CD8-positive, alpha-beta memory T cell (primary cell): Measurements from ENCODE around the gene GK. TPM values are rescaled to one million over a fixed set of nuclear protein-coding genes. Genes with fewer than 3 reads are reported as not detected.
"Not testable (repeated sequence)": the region's sequence is repeated elsewhere in the genome, so short reads cannot be mapped to it uniquely, and the experiment has no call there.

Source experiments
- CTCF ChIA-PET: fragments of 350-600 bp; sonication (Branson Sonifier 250); formaldehyde crosslinking; loops from one replicate; lab custom pipeline; 2021; ENCODE audit warnings: antibody characterized with exemption; lab: Charles Lee
- POLR2A ChIA-PET: fragments of 350-600 bp; sonication (Branson Sonifier 250); formaldehyde crosslinking; loops from one replicate; lab custom pipeline; 2021; ENCODE audit warnings: antibody characterized with exemption; lab: Charles Lee
- DNase-seq, 5 donors: peaks; one replicate each; pipeline versions ENCODE4 v3.0.0 to v3.0.0-alpha.2; 2020 to 2022; ENCODE audit warnings: mixed read lengths in 1 of 5
- H3K27ac ChIP-seq: one replicate; pipeline ENCODE4 v1.7.0; 2013; ENCODE audit warnings: low read depth, mild to moderate bottlenecking, low read length, moderate library complexity
- H3K27me3 ChIP-seq: 2 replicates; pipeline ENCODE4 v1.7.0; 2013; ENCODE audit warnings: low read length, mild to moderate bottlenecking; ENCODE audit not compliant: insufficient read depth, poor library complexity, severe bottlenecking
- H3K36me3 ChIP-seq: 2 replicates; pipeline ENCODE4 v1.7.0; 2013; ENCODE audit warnings: mild to moderate bottlenecking, low read length, moderate library complexity; ENCODE audit not compliant: insufficient read depth
- H3K4me1 ChIP-seq: 2 replicates; pipeline ENCODE4 v1.7.0; 2013; ENCODE audit warnings: mild to moderate bottlenecking, low read length, moderate library complexity; ENCODE audit not compliant: insufficient read depth
- H3K4me3 ChIP-seq: 2 replicates; pipeline ENCODE4 v1.7.0; 2013; ENCODE audit warnings: mild to moderate bottlenecking, low read length
- H3K9me3 ChIP-seq: 2 replicates; pipeline ENCODE4 v1.7.0; 2013; ENCODE audit warnings: mild to moderate bottlenecking, low read length
- H3K27ac Mint-ChIP-seq, 8 donors: one replicate each; pipeline ENCODE4 v1.8.0; 2020 to 2021; ENCODE audit warnings: mixed read lengths in 8 of 8, mild to moderate bottlenecking in 6 of 8, inconsistent platforms in 3 of 8, moderate library complexity in 3 of 8
- H3K27me3 Mint-ChIP-seq, 2 donors: one replicate each; pipeline ENCODE4 v1.8.0; 2020 to 2021; ENCODE audit warnings: mixed read lengths in 2 of 2, mild to moderate bottlenecking in 1 of 2, moderate library complexity in 1 of 2
- H3K36me3 Mint-ChIP-seq, 3 donors: one replicate each; pipeline ENCODE4 v1.8.0; 2020 to 2021; ENCODE audit warnings: mixed read lengths in 3 of 3, inconsistent platforms in 1 of 3, mild to moderate bottlenecking in 1 of 3
- H3K4me1 Mint-ChIP-seq, 3 donors: one replicate each; pipeline ENCODE4 v1.8.0; 2020 to 2021; ENCODE audit warnings: mixed read lengths in 3 of 3, inconsistent platforms in 1 of 3, mild to moderate bottlenecking in 1 of 3
- H3K4me3 Mint-ChIP-seq, 7 donors: one replicate each; pipeline ENCODE4 v1.8.0; 2020 to 2021; ENCODE audit warnings: mixed read lengths in 7 of 7, mild to moderate bottlenecking in 6 of 7, moderate library complexity in 4 of 7, inconsistent platforms in 2 of 7
- H3K9me3 Mint-ChIP-seq, 5 donors: one replicate each; pipeline ENCODE4 v1.8.0; 2020 to 2022; ENCODE audit warnings: mixed read lengths in 5 of 5, mild to moderate bottlenecking in 3 of 5, moderate library complexity in 2 of 5, inconsistent platforms in 1 of 5
- polyA plus RNA-seq: library from polyadenylated mRNA; unstranded; fragments of 300-500 nt; fragmentation: Illumina TruSeq; gene quantifications from one replicate; pipeline ENCODE4 v1.2.3, GENCODE V29; 2021
- total RNA-seq, 2 experiments: library from RNA; stranded (reverse); gene quantifications; one replicate each; pipeline ENCODE4 v1.2.3, GENCODE V29; 2021

Gene GK
- total and polyA plus RNA-seq, 3 experiments from 2014 or later, result 3.8 to 26.4 (median 24.9) TPM

DNA sequence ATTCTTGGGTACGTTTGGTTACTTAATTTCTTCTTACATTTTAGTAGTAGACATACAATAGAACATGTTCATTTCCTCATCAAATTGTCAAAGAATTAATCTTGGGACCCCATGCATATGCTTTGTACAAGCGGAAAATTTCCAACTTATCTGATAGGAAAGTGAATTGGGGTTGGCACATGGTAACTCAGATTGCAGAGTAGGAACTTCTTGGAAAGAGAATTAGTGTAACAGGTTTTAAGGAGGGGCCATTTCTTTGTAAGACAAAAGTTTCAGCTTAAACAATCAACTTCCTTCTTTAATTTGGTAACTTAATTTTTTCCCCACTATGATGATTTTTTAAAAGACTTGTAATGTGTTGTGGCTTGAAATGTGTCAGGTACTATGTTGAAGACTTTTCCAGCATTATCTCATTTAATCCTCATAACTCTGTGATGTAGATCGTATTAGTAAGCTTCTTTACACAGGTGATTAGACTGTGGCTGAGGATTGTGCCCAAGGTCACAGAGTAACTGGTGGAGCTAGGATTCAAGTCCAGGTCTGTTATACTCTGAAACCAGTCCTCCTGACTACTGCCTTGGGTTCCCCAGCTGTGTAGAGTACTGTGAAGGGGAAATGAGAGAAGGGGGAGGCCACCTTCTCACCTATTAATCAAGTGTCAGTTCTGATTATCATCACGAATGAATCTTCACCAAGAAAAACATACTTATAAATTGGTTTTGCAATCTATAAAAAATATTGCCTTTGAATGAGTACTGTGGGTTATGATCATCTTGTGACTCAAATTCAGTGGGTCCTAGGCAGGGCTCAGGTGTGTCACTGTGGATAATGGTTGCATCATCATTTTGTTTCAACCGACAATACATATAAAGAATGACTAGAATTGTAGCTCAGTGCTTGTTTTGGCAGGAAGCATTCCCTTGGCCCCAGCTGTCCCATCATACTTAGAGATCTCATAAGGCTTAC lies 4.3 kb downstream of the GK start:
- H3K4me3 ChIP-seq, result no peak overlapping the region
- Mint-ChIP-seq H3K9me3 (no peaks in the 10 kb centered on the region), H3K27ac (peak overlapping the region in 2 of 8 donors; percentile 14 to 60), H3K4me3 (no peak overlapping the region), H3K36me3 (peaks cover 0 to 3% (median 0%) of the 10 kb centered on the region in 3 donors), H3K4me1 (peaks cover 5 to 13% (median 13%) of the 10 kb centered on the region in 3 donors), H3K27me3 (no peaks in the 10 kb centered on the region)
- no peak for DNase-seq
- ChIA-PET CTCF (no interaction called here), POLR2A (no interaction called here)
- no peak overlapping the region for H3K27ac ChIP-seq
- no peaks in the 10 kb centered on the region for H3K9me3 ChIP-seq
- H3K27me3 ChIP-seq, result no peaks in the 10 kb centered on the region
- H3K4me1 ChIP-seq, result no peaks in the 10 kb centered on the region
- H3K36me3 ChIP-seq, result no peaks in the 10 kb centered on the region

DNA sequence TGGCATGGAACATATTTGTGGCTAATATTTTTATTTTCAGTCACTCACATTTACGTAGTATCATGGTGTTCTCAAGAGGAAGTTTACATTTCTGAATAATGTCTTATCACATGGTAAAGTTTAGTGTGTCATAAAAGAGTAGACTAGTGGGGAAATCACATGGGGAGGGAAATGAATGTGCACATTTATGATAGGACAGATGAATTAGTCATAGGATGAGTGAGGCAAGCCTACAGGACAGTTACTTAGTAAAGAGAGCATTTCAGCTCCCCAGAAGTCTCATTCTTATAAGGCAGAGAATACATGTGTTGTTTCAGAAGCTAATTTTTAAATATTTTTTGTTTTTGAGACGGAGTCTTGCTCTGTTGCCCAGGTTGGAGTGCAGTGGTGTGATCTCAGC lies 6.2 kb downstream of the GK start:
- Histone ChIP-seq H3K36me3 (no peaks in the 10 kb centered on the region), H3K9me3 (no peaks in the 10 kb centered on the region), H3K4me3 (no peak overlapping the region), H3K27ac (no peak overlapping the region), H3K27me3 (no peaks in the 10 kb centered on the region), H3K4me1 (no peaks in the 10 kb centered on the region)
- Mint-ChIP-seq H3K4me3 (no peak overlapping the region), H3K9me3 (no peaks in the 10 kb centered on the region), H3K27me3 (no peaks in the 10 kb centered on the region), H3K27ac (peak overlapping the region in 2 of 8 donors; percentile 5 to 47), H3K4me1 (peaks cover 1 to 7% (median 6%) of the 10 kb centered on the region in 3 donors), H3K36me3 (no peaks in the 10 kb centered on the region)
- POLR2A ChIA-PET, result no interaction called here
- no peak for DNase-seq
- CTCF ChIA-PET, result no interaction called here

DNA sequence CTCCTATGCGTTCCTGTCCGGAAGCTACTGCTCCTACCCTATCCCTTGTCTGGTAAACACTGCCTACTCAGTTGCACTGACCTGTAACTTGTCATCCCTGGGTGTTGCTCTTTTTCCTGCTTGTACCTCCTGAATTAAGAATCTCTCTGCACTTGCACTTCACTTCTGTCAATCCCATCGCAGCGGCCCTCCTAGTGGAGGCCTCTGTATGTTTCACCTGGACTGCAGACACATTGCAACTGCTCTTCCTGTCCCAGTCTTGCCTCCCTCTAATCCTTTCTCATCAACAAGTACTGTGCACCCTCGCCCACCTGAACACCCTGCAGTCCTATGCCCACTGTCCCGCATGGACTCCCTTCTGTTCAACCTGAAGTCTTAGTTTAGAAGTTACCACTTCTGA lies 8.0 kb downstream of the GK start:
- ChIA-PET CTCF (no interaction called here), POLR2A (no interaction called here)
- Histone ChIP-seq H3K9me3 (no peaks in the 10 kb centered on the region), H3K4me1 (no peaks in the 10 kb centered on the region), H3K36me3 (no peaks in the 10 kb centered on the region), H3K27ac (no peak overlapping the region), H3K4me3 (no peak overlapping the region), H3K27me3 (no peaks in the 10 kb centered on the region)
- H3K4me1 Mint-ChIP-seq, result no peaks in the 10 kb centered on the region
- H3K9me3 Mint-ChIP-seq, result no peaks in the 10 kb centered on the region
- no peak overlapping the region for H3K27ac Mint-ChIP-seq
- no peak overlapping the region for H3K4me3 Mint-ChIP-seq
- H3K36me3 Mint-ChIP-seq, result no peaks in the 10 kb centered on the region
- no peak for DNase-seq
- no peaks in the 10 kb centered on the region for H3K27me3 Mint-ChIP-seq

DNA sequence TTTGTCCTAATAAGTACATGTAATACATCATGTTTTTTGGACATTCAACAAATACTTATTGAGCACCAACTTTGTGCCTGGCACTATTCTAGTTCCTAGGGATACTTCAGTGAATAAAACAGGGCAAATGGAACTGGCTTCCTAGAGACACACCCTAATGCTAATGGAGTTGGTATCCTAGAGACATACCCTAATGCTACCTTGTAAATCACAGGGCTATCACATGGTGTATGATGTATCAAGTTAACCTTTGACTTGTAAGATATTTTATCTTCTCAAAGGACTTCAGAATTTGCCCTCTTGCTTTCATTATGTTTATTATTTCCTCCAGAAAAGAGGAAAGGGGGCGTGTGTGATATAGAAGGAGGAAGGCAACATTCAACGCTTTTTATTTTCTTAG lies 10.1 kb downstream of the GK start:
- POLR2A ChIA-PET, result no interaction called here
- DNase-seq, result no peak
- no peaks in the 10 kb centered on the region for H3K4me1 ChIP-seq
- H3K4me3 ChIP-seq, result no peak overlapping the region
- Mint-ChIP-seq H3K4me1 (no peaks in the 10 kb centered on the region), H3K27ac (no peak overlapping the region), H3K9me3 (no peaks in the 10 kb centered on the region), H3K27me3 (no peaks in the 10 kb centered on the region), H3K36me3 (peaks cover 0 to 4% (median 4%) of the 10 kb centered on the region in 3 donors), H3K4me3 (no peak overlapping the region)
- no peaks in the 10 kb centered on the region for H3K36me3 ChIP-seq
- CTCF ChIA-PET, result no interaction called here
- no peaks in the 10 kb centered on the region for H3K9me3 ChIP-seq
- no peak overlapping the region for H3K27ac ChIP-seq
- H3K27me3 ChIP-seq, result no peaks in the 10 kb centered on the region

GRCh38 chrX:30665471-30665870 lies 12.2 kb downstream of the GK start:
- no peak overlapping the region for H3K27ac Mint-ChIP-seq
- H3K36me3 ChIP-seq, result no peaks in the 10 kb centered on the region
- H3K27me3 Mint-ChIP-seq, result no peaks in the 10 kb centered on the region
- POLR2A ChIA-PET, result no interaction called here
- DNase-seq, result no peak
- H3K4me3 ChIP-seq, result no peak overlapping the region
- H3K27ac ChIP-seq, result no peak overlapping the region
- H3K27me3 ChIP-seq, result no peaks in the 10 kb centered on the region
- no peaks in the 10 kb centered on the region for H3K9me3 ChIP-seq
- H3K4me3 Mint-ChIP-seq, result no peak overlapping the region
- H3K9me3 Mint-ChIP-seq, result no peaks in the 10 kb centered on the region
- CTCF ChIA-PET, result no interaction called here
- H3K36me3 Mint-ChIP-seq, result peaks cover 0 to 16% (median 8%) of the 10 kb centered on the region in 3 donors
- no peaks in the 10 kb centered on the region for H3K4me1 ChIP-seq
- H3K4me1 Mint-ChIP-seq, result no peaks in the 10 kb centered on the region

DNA sequence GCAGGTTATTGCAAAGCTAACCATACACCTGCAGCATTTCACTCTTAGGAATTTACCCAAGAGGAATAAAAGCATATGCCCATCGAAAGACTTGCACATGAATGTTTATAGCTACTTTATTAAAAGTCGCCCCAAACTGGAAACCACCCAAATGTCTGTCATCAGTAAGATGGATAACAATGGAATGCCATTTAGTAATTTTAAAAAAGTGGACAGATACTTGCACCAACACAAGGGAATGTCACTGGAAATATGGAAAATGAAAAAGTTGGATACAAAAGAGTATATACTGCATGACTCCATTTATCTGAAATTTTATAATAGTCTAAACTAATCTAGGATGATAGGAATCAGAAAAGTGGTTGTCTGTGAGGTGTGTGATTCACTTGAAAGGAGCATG lies 12.9 kb downstream of the GK start:
- Mint-ChIP-seq H3K36me3 (peaks cover 0 to 16% (median 8%) of the 10 kb centered on the region in 3 donors), H3K4me1 (no peaks in the 10 kb centered on the region), H3K27me3 (no peaks in the 10 kb centered on the region), H3K27ac (no peak overlapping the region), H3K4me3 (no peak overlapping the region), H3K9me3 (no peaks in the 10 kb centered on the region)
- CTCF ChIA-PET, result no interaction called here
- H3K36me3 ChIP-seq, result no peaks in the 10 kb centered on the region
- H3K27ac ChIP-seq, result no peak overlapping the region
- H3K4me1 ChIP-seq, result no peaks in the 10 kb centered on the region
- no peak for DNase-seq
- no peaks in the 10 kb centered on the region for H3K9me3 ChIP-seq
- no peak overlapping the region for H3K4me3 ChIP-seq
- POLR2A ChIA-PET, result no interaction called here
- no peaks in the 10 kb centered on the region for H3K27me3 ChIP-seq

GRCh38 chrX:30668581-30668980 lies 15.4 kb downstream of the GK start:
- no peak for DNase-seq
- Histone ChIP-seq H3K27ac (no peak overlapping the region), H3K36me3 (no peaks in the 10 kb centered on the region), H3K9me3 (no peaks in the 10 kb centered on the region), H3K4me3 (no peak overlapping the region), H3K27me3 (no peaks in the 10 kb centered on the region), H3K4me1 (no peaks in the 10 kb centered on the region)
- ChIA-PET POLR2A (no interaction called here), CTCF (no interaction called here)
- Mint-ChIP-seq H3K4me3 (no peak overlapping the region), H3K9me3 (no peaks in the 10 kb centered on the region), H3K27me3 (no peaks in the 10 kb centered on the region), H3K27ac (peak overlapping the region in 1 of 8 donors; percentile 16), H3K4me1 (no peaks in the 10 kb centered on the region), H3K36me3 (peaks cover 0 to 21% (median 8%) of the 10 kb centered on the region in 3 donors)

DNA sequence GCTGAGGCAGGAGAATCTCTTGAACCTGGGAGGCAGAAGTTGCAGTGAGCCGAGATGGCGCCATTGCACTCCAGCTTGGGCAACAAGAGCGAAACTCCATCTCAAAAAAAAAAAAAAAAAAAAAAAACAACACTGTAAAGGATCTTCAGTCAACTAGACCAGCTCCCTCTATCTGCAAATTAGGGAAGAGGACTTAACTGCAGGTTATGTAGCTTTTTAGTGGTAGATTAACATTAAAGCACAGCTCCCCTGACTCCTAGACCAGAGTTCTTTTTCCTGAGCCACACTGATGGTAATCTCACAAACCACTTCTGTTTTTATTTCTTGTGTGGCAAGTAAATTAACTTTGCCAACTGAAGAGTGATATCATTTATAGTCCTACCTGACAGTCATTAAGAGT lies 18.0 kb downstream of the GK start:
- H3K4me1 ChIP-seq, H3K4me3 ChIP-seq, H3K27ac Mint-ChIP-seq, H3K36me3 ChIP-seq, DNase-seq, H3K9me3 ChIP-seq, H3K27me3 ChIP-seq, CTCF ChIA-PET, POLR2A ChIA-PET, H3K4me3 Mint-ChIP-seq, H3K9me3 Mint-ChIP-seq, H3K27me3 Mint-ChIP-seq, H3K4me1 Mint-ChIP-seq, H3K27ac ChIP-seq: not testable (repeated sequence)
- H3K36me3 Mint-ChIP-seq, result peaks cover 0 to 21% (median 8%) of the 10 kb centered on the region in 3 donors
